ENCODE data around the gene EIF4E1B.

Gene EIF4E1B

DNA sequence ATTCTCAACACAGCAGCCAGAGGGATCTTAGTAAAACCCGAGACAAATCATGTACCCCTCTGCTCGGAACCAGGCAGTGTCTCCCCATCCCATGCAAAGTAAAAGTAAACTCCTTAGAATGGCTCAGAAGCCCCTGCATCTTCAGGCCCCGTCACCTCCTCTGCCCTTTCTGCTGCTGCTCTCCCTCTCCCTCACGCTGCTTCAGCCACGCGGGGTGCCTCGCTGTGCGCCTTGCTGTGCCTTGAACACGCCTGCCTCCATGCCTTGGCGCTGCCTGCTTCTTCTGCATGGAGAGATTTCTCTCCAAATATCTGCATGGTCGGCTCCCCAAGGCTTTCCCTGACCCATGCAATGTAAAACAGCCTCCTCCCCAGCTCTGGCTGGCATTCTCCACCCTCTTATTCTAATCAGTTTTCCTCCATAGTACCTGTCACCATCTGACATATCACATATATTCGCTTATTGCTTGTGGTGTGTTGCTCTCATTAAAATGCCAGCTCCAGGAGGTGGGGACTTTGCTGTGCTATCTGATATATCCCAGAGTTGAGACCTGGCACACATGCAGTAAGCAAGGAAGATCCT lies 28.5 kb upstream of the EIF4E1B start:
- Histone ChIP-seq H3F3A (ENCODE audit: low read depth) (no peaks in the 10 kb centered on the region), H4K20me1 (ENCODE audit: insufficient read depth, low read length, poor library complexity, severe bottlenecking) (no peaks in the 10 kb centered on the region), H3K4me2 (ENCODE audit: low read depth, low read length, poor library complexity, severe bottlenecking) (no peak overlapping the region), H3K9ac (ENCODE audit: low read depth, low read length, poor library complexity, severe bottlenecking) (no peak overlapping the region), H2AFZ (ENCODE audit: low read length) (no peak overlapping the region), H3K9me3 (ENCODE audit: insufficient read depth, low read depth, low read length) (no peaks in the 10 kb centered on the region), H3K4me3 (ENCODE audit: low read length, poor library complexity, severe bottlenecking) (no peak overlapping the region), H3K79me2 (ENCODE audit: insufficient read depth, low read length) (no peaks in the 10 kb centered on the region), H3K4me1 (ENCODE audit: insufficient read depth, low read length, poor library complexity, severe bottlenecking) (no peaks in the 10 kb centered on the region), H3K36me3 (ENCODE audit: insufficient read depth, low read length) (no peaks in the 10 kb centered on the region), H3K9me2 (replicated peaks; ENCODE audit: low read depth, low read length) (no peaks in the 10 kb centered on the region), H3K27me3 (ENCODE audit: insufficient read depth, low read length, poor library complexity, severe bottlenecking) (no peaks in the 10 kb centered on the region)
- no peak for TF ChIP-seq CTCF (conservative IDR thresholded peaks at IDR 0.05; ENCODE audit: low read length)
- no peak for TF ChIP-seq EZH2phosphoT487 (IDR thresholded peaks at IDR 0.05; ENCODE audit: borderline replicate concordance)

DNA sequence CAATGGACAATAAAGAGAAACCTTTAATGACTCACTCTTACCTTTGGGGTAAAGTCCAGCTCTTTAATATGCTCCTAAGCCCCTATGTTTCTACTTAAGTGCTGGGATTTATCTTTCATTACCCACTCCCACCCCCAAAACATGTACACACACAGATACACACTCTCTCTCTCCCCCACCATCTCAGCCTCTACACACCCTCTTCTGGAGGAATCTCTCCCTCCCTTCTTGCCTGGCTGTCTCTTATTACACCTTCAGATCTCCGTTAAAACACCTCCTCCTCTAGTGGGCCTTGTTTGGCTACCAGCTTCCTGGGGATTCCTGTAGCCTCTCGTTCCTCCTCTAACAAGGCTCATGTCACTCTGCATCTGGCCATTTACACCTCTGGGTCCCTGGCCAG lies 27.4 kb upstream of the EIF4E1B start:
- no peaks in the 10 kb centered on the region for H3K27me3 ChIP-seq (ENCODE audit: insufficient read depth, low read length, poor library complexity, severe bottlenecking)
- no peak overlapping the region for H2AFZ ChIP-seq (ENCODE audit: low read length)
- no peak overlapping the region for H3K4me3 ChIP-seq (ENCODE audit: low read length, poor library complexity, severe bottlenecking)
- TF ChIP-seq CTCF (conservative IDR thresholded peaks at IDR 0.05; ENCODE audit: low read length) (no peak), EZH2phosphoT487 (IDR thresholded peaks at IDR 0.05; ENCODE audit: borderline replicate concordance) (no peak)
- H3K36me3 ChIP-seq (ENCODE audit: insufficient read depth, low read length), result no peaks in the 10 kb centered on the region
- H3K4me1 ChIP-seq (ENCODE audit: insufficient read depth, low read length, poor library complexity, severe bottlenecking), result no peaks in the 10 kb centered on the region
- no peaks in the 10 kb centered on the region for H3K9me2 ChIP-seq (replicated peaks; ENCODE audit: low read depth, low read length)
- H4K20me1 ChIP-seq (ENCODE audit: insufficient read depth, low read length, poor library complexity, severe bottlenecking), result no peaks in the 10 kb centered on the region
- H3K79me2 ChIP-seq (ENCODE audit: insufficient read depth, low read length), result no peaks in the 10 kb centered on the region
- H3K9me3 ChIP-seq (ENCODE audit: insufficient read depth, low read depth, low read length), result no peaks in the 10 kb centered on the region
- H3K4me2 ChIP-seq (ENCODE audit: low read depth, low read length, poor library complexity, severe bottlenecking), result no peak overlapping the region
- no peak overlapping the region for H3K9ac ChIP-seq (ENCODE audit: low read depth, low read length, poor library complexity, severe bottlenecking)
- H3F3A ChIP-seq (ENCODE audit: low read depth), result no peaks in the 10 kb centered on the region

- H3K4me3 ChIP-seq (ENCODE audit: low read length, poor library complexity, severe bottlenecking), result no peak overlapping the region
- H3F3A ChIP-seq (ENCODE audit: low read depth), result no peaks in the 10 kb centered on the region
- H3K79me2 ChIP-seq (ENCODE audit: insufficient read depth, low read length), result no peaks in the 10 kb centered on the region
- no peaks in the 10 kb centered on the region for H4K20me1 ChIP-seq (ENCODE audit: insufficient read depth, low read length, poor library complexity, severe bottlenecking)
- H3K27me3 ChIP-seq (ENCODE audit: insufficient read depth, low read length, poor library complexity, severe bottlenecking), result no peaks in the 10 kb centered on the region
- H3K36me3 ChIP-seq (ENCODE audit: insufficient read depth, low read length), result no peaks in the 10 kb centered on the region
- H3K4me2 ChIP-seq (ENCODE audit: low read depth, low read length, poor library complexity, severe bottlenecking), result no peak overlapping the region
- TF ChIP-seq EZH2phosphoT487 (IDR thresholded peaks at IDR 0.05; ENCODE audit: borderline replicate concordance) (no peak), CTCF (conservative IDR thresholded peaks at IDR 0.05; ENCODE audit: low read length) (no peak)
- H3K4me1 ChIP-seq (ENCODE audit: insufficient read depth, low read length, poor library complexity, severe bottlenecking), result no peaks in the 10 kb centered on the region
- no peak overlapping the region for H3K9ac ChIP-seq (ENCODE audit: low read depth, low read length, poor library complexity, severe bottlenecking)
- H3K9me2 ChIP-seq (replicated peaks; ENCODE audit: low read depth, low read length), result no peaks in the 10 kb centered on the region
- no peaks in the 10 kb centered on the region for H3K9me3 ChIP-seq (ENCODE audit: insufficient read depth, low read depth, low read length)
- no peak overlapping the region for H2AFZ ChIP-seq (ENCODE audit: low read length)
Measured at GRCh38 chr5:176606032-176606431, 24.4 kb upstream of the EIF4E1B start.

All from Loucy (cell line).